GM23338 (cell line): Measurements from ENCODE around the gene NOC2L. TPM values are rescaled to one million over a fixed set of nuclear protein-coding genes. Genes with fewer than 3 reads are reported as not detected.

Source experiments
- ATAC-seq: fragments of 200-7000 bp; cut with Tn5 transposase; 3 replicates; pipeline ENCODE4 v1.9.1; 2020
- DNase-seq: peaks from one replicate; pipeline ENCODE4 v3.0.0-alpha.2; 2015; ENCODE audit warnings: low spot score
- H2AFZ ChIP-seq: fragments of 200-600 bp; sonication (generic); 2 replicates; pipeline ENCODE4 v1.8.0; 2016; ENCODE audit warnings: antibody characterized with exemption, mild to moderate bottlenecking, moderate library complexity
- H3F3A ChIP-seq: fragments of 200-600 bp; sonication (generic); replicated peaks from 2 replicates; pipeline ENCODE4 v1.8.0; 2017; ENCODE audit warnings: antibody characterized with exemption, mixed run types, low read depth
- H3K27ac ChIP-seq: fragments of 200-600 bp; sonication (generic); 2 replicates; pipeline ENCODE4 v1.6.1; 2016; ENCODE audit warnings: low read depth
- H3K27me3 ChIP-seq: fragments of 200-600 bp; sonication (generic); 2 replicates; pipeline ENCODE4 v1.8.0; 2016; ENCODE audit warnings: mild to moderate bottlenecking, mixed run types, moderate library complexity; ENCODE audit not compliant: insufficient read depth
- H3K36me3 ChIP-seq: fragments of 200-600 bp; sonication (generic); 2 replicates; pipeline ENCODE4 v1.8.0; 2016; ENCODE audit warnings: mild to moderate bottlenecking; ENCODE audit not compliant: insufficient read depth
- H3K4me1 ChIP-seq: fragments of 200-600 bp; sonication (generic); 2 replicates; pipeline ENCODE4 v1.8.0; 2016; ENCODE audit warnings: mild to moderate bottlenecking, moderate library complexity; ENCODE audit not compliant: insufficient read depth
- H3K4me2 ChIP-seq: fragments of 200-600 bp; sonication (generic); 2 replicates; pipeline ENCODE4 v1.7.1; 2017; ENCODE audit warnings: mixed run types
- H3K4me3 ChIP-seq: fragments of 200-600 bp; sonication (generic); 2 replicates; pipeline ENCODE4 v1.6.1; 2016; ENCODE audit warnings: mixed run types
- H3K79me2 ChIP-seq: fragments of 200-600 bp; sonication (generic); replicated peaks from 2 replicates; pipeline ENCODE4 v1.8.0; 2017; ENCODE audit warnings: mild to moderate bottlenecking; ENCODE audit not compliant: insufficient read depth
- H3K9me2 ChIP-seq: fragments of 200-600 bp; sonication (generic); 2 replicates; pipeline ENCODE4 v1.8.0; 2017; ENCODE audit not compliant: insufficient read depth
- H4K20me1 ChIP-seq: fragments of 200-600 bp; sonication (generic); replicated peaks from 2 replicates; pipeline ENCODE4 v1.8.0; 2017; ENCODE audit warnings: mild to moderate bottlenecking; ENCODE audit not compliant: insufficient read depth
- H3K27ac Mint-ChIP-seq: 2 replicates; pipeline ENCODE4 v1.8.0; 2020; ENCODE audit warnings: inconsistent platforms, mild to moderate bottlenecking, moderate library complexity, mixed read lengths
- H3K27me3 Mint-ChIP-seq: 3 replicates; pipeline ENCODE4 v1.8.0; 2022; ENCODE audit warnings: low read depth, mild to moderate bottlenecking, moderate library complexity, mixed read lengths, inconsistent platforms; ENCODE audit not compliant: insufficient read depth, poor library complexity
- H3K36me3 Mint-ChIP-seq: 3 replicates; pipeline ENCODE4 v1.8.0; 2021; ENCODE audit warnings: low read depth, mild to moderate bottlenecking, inconsistent platforms, moderate library complexity, mixed read lengths
- H3K4me1 Mint-ChIP-seq: 3 replicates; pipeline ENCODE4 v1.8.0; 2020; ENCODE audit warnings: mild to moderate bottlenecking, inconsistent platforms, mixed read lengths
- H3K4me3 Mint-ChIP-seq: 3 replicates; pipeline ENCODE4 v1.8.0; 2021; ENCODE audit warnings: moderate library complexity, mild to moderate bottlenecking, inconsistent platforms, mixed read lengths
- H3K9me3 Mint-ChIP-seq: 3 replicates; pipeline ENCODE4 v1.8.0; 2020; ENCODE audit warnings: moderate library complexity, mild to moderate bottlenecking, inconsistent platforms, mixed read lengths
- JUNB ChIP-seq: IDR thresholded peaks from one replicate; pipeline ENCODE4 v1.6.1; 2016; ENCODE audit warnings: antibody characterized with exemption; ENCODE audit not compliant: unreplicated experiment
- STAT1 ChIP-seq: IDR thresholded peaks from one replicate; pipeline ENCODE4 v1.6.1; 2016; ENCODE audit warnings: antibody characterized with exemption; ENCODE audit not compliant: unreplicated experiment
- ZNF331 ChIP-seq: fragments of 250-450 bp; sonication (Bioruptor Pico); IDR thresholded peaks from 2 replicates; pipeline ENCODE4 v1.5.0; 2020; ENCODE audit warnings: low read depth, mild to moderate bottlenecking, moderate library complexity
- polyA plus RNA-seq: library from polyadenylated mRNA; unstranded; fragments of >200 nt; fragmentation: Nextera tagmentation; extraction: Ambion mirVana; gene quantifications from 2 replicates; pipeline ENCODE4 v1.2.1, GENCODE V29; 2016
- total RNA-seq: library from RNA; depleted of rRNA; stranded (reverse); fragments of >200 nt; shearing (Covaris generic); gene quantifications from 2 replicates; pipeline ENCODE4 v1.2.3, GENCODE V29; 2014
- TF ChIP-seq, protein P1 (sequence below): fragments of 250-450 bp; sonication (Bioruptor Pico); IDR thresholded peaks from 2 replicates; pipeline ENCODE4 v1.5.0; 2020; ENCODE audit warnings: mild to moderate bottlenecking, moderate library complexity
- TF ChIP-seq, protein P2 (sequence below), 2 experiments: fragments of 200-600 bp in 1 of 2; sonication (generic) in 1 of 2; conservative IDR thresholded peaks; 2 replicates each; pipeline versions ENCODE4 v1.5.1 to v1.6.1; 2016 to 2017; ENCODE audit warnings: antibody characterized with exemption in 2 of 2, low read depth in 2 of 2, mild to moderate bottlenecking in 2 of 2, moderate library complexity in 1 of 2
- TF ChIP-seq, protein P3 (sequence below): IDR thresholded peaks from one replicate; pipeline ENCODE4 v1.6.1; 2018; ENCODE audit warnings: antibody characterized with exemption; ENCODE audit not compliant: unreplicated experiment

Gene NOC2L
- total and polyA plus RNA-seq, 2 experiments from 2014 or later = 79.3 to 125 TPM

DNA sequence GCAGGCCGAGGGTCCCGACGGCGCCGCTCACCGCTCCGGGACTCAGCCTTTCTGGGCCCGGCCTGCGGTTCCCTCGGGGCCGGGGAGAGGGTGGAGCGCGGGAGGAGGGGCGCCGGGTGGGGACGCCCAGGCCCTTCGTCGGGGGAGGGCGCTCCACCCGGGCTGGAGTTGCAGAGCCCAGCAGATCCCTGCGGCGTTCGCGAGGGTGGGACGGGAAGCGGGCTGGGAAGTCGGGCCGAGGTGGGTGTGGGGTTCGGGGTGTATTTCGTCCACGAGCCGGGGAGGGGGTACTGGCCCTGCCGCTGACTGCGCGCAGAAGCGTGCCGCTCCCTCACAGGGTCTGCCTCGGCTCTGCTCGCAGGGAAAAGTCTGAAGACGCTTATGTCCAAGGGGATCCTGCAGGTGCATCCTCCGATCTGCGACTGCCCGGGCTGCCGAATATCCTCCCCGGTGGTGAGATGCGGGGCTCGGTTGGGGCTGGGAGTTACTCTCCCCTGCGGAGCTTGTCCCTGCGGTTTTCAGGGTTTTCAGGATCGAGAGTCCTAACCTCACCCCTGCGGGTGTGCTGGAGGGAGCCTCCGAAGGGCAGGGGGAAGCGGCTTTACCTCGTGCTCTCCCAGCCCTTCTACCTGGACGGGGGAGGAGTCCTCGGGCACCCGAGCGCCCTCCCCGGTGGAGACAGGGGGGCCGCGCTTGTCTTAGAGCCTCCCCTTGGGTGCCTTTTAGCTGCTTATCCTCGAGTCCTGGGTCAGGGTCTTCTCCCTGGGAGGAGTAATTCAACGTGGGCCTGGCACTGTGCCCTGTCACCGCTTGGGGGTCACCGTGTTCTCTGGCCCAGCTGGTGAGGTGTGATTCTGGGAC is 33.3 kb downstream of the NOC2L start (continued):
- TF ChIP-seq, protein P1, sequence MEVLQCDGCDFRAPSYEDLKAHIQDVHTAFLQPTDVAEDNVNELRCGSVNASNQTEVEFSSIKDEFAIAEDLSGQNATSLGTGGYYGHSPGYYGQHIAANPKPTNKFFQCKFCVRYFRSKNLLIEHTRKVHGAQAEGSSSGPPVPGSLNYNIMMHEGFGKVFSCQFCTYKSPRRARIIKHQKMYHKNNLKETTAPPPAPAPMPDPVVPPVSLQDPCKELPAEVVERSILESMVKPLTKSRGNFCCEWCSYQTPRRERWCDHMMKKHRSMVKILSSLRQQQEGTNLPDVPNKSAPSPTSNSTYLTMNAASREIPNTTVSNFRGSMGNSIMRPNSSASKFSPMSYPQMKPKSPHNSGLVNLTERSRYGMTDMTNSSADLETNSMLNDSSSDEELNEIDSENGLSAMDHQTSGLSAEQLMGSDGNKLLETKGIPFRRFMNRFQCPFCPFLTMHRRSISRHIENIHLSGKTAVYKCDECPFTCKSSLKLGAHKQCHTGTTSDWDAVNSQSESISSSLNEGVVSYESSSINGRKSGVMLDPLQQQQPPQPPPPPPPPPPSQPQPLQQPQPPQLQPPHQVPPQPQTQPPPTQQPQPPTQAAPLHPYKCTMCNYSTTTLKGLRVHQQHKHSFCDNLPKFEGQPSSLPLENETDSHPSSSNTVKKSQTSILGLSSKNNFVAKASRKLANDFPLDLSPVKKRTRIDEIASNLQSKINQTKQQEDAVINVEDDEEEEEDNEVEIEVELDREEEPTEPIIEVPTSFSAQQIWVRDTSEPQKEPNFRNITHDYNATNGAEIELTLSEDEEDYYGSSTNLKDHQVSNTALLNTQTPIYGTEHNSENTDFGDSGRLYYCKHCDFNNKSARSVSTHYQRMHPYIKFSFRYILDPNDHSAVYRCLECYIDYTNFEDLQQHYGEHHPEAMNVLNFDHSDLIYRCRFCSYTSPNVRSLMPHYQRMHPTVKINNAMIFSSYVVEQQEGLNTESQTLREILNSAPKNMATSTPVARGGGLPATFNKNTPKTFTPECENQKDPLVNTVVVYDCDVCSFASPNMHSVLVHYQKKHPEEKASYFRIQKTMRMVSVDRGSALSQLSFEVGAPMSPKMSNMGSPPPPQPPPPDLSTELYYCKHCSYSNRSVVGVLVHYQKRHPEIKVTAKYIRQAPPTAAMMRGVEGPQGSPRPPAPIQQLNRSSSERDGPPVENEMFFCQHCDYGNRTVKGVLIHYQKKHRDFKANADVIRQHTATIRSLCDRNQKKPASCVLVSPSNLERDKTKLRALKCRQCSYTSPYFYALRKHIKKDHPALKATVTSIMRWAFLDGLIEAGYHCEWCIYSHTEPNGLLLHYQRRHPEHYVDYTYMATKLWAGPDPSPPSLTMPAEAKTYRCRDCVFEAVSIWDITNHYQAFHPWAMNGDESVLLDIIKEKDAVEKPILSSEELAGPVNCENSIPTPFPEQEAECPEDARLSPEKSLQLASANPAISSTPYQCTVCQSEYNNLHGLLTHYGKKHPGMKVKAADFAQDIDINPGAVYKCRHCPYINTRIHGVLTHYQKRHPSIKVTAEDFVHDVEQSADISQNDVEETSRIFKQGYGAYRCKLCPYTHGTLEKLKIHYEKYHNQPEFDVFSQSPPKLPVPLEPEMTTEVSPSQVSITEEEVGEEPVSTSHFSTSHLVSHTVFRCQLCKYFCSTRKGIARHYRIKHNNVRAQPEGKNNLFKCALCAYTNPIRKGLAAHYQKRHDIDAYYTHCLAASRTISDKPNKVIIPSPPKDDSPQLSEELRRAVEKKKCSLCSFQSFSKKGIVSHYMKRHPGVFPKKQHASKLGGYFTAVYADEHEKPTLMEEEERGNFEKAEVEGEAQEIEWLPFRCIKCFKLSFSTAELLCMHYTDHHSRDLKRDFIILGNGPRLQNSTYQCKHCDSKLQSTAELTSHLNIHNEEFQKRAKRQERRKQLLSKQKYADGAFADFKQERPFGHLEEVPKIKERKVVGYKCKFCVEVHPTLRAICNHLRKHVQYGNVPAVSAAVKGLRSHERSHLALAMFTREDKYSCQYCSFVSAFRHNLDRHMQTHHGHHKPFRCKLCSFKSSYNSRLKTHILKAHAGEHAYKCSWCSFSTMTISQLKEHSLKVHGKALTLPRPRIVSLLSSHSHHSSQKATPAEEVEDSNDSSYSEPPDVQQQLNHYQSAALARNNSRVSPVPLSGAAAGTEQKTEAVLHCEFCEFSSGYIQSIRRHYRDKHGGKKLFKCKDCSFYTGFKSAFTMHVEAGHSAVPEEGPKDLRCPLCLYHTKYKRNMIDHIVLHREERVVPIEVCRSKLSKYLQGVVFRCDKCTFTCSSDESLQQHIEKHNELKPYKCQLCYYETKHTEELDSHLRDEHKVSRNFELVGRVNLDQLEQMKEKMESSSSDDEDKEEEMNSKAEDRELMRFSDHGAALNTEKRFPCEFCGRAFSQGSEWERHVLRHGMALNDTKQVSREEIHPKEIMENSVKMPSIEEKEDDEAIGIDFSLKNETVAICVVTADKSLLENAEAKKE (CRISPR knock-in tag) = no peak
- TF ChIP-seq STAT1 = no peak
- no peak for TF ChIP-seq ZNF331 (CRISPR knock-in tag)

DNA sequence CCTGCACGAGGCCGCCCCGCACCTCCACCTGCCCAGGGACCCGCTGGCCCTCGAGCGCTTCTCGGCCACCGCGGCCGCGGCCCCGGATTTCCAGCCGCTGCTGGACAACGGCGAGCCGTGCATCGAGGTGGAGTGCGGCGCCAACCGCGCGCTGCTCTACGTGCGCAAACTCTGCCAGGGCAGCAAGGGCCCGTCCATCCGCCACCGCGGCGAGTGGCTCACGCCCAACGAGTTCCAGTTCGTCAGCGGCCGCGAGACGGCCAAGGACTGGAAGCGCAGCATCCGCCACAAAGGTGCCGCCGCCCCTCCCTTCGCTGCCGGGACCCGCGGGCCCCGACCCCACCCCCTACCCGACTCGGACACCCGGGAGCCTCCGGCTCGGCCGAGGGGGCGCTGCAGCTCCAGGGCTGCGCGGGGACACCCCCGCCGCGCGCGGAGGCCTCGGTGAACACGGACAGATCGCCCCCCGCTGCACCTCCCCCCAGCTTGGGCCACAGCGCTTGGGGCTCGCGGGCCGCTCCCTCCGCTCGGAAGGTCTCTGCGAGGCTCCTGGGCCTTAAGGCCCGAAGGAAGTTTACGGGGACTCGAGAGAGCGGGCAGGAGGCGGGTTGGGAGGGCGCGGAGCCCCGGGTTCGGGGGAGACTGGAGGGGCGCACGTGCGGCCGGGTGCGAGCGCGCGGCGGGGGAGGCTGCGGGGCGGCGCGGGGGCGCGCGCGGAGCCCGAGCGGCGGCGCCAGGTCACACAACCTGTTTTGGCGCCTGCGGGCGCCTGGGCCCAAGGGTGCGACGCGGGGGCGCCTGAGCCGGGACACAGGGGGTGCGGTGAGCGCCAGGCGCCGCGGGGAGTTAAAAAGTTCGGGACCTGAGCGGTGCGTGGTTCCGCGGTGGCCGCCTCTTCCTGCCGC is 34.1 kb downstream of the NOC2L start:
- Mint-ChIP-seq H3K27me3 (peaks cover 89% of the 10 kb centered on the region), H3K9me3 (no peaks in the 10 kb centered on the region), H3K4me1 (peaks cover 22% of the 10 kb centered on the region), H3K27ac (no peak overlapping the region), H3K36me3 (no peaks in the 10 kb centered on the region), H3K4me3 (peak overlapping the region; percentile 53; the same call in 2 of the 3 replicates)
- Histone ChIP-seq H3K4me1 (peaks cover 9% of the 10 kb centered on the region; the same call in 1 of the 2 replicates), H3K36me3 (no peaks in the 10 kb centered on the region), H3K79me2 (no peaks in the 10 kb centered on the region), H3K4me3 (peak overlapping the region; percentile 58), H3K27ac (no peak overlapping the region), H3K9me2 (no peaks in the 10 kb centered on the region), H2AFZ (peak overlapping the region; percentile 78; the same call in 1 of the 2 replicates), H3F3A (no peaks in the 10 kb centered on the region), H4K20me1 (no peaks in the 10 kb centered on the region; the same call in none of the 2 replicates), H3K27me3 (peaks cover 99% of the 10 kb centered on the region), H3K4me2 (peak overlapping the region; percentile 90)
- DNase-seq (peak; percentile 73), ATAC-seq (peak; percentile 4)
- TF ChIP-seq, protein P2, sequence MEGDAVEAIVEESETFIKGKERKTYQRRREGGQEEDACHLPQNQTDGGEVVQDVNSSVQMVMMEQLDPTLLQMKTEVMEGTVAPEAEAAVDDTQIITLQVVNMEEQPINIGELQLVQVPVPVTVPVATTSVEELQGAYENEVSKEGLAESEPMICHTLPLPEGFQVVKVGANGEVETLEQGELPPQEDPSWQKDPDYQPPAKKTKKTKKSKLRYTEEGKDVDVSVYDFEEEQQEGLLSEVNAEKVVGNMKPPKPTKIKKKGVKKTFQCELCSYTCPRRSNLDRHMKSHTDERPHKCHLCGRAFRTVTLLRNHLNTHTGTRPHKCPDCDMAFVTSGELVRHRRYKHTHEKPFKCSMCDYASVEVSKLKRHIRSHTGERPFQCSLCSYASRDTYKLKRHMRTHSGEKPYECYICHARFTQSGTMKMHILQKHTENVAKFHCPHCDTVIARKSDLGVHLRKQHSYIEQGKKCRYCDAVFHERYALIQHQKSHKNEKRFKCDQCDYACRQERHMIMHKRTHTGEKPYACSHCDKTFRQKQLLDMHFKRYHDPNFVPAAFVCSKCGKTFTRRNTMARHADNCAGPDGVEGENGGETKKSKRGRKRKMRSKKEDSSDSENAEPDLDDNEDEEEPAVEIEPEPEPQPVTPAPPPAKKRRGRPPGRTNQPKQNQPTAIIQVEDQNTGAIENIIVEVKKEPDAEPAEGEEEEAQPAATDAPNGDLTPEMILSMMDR (conservative IDR thresholded peaks at IDR 0.05; ENCODE audit: low read depth in 2 of 2) = no peak; a peak in 1 of 4 replicates
- TF ChIP-seq ZNF331 (CRISPR knock-in tag) = no peak
- TF ChIP-seq JUNB = no peak
- TF ChIP-seq, protein P3, sequence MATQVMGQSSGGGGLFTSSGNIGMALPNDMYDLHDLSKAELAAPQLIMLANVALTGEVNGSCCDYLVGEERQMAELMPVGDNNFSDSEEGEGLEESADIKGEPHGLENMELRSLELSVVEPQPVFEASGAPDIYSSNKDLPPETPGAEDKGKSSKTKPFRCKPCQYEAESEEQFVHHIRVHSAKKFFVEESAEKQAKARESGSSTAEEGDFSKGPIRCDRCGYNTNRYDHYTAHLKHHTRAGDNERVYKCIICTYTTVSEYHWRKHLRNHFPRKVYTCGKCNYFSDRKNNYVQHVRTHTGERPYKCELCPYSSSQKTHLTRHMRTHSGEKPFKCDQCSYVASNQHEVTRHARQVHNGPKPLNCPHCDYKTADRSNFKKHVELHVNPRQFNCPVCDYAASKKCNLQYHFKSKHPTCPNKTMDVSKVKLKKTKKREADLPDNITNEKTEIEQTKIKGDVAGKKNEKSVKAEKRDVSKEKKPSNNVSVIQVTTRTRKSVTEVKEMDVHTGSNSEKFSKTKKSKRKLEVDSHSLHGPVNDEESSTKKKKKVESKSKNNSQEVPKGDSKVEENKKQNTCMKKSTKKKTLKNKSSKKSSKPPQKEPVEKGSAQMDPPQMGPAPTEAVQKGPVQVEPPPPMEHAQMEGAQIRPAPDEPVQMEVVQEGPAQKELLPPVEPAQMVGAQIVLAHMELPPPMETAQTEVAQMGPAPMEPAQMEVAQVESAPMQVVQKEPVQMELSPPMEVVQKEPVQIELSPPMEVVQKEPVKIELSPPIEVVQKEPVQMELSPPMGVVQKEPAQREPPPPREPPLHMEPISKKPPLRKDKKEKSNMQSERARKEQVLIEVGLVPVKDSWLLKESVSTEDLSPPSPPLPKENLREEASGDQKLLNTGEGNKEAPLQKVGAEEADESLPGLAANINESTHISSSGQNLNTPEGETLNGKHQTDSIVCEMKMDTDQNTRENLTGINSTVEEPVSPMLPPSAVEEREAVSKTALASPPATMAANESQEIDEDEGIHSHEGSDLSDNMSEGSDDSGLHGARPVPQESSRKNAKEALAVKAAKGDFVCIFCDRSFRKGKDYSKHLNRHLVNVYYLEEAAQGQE = no peak
